Sciatic nerve (tissue), 2 donors: ENCODE data around the gene ZNF674. TPM values are rescaled to one million over a fixed set of nuclear protein-coding genes. Genes with fewer than 3 reads are reported as not detected.
"Not testable (repeated sequence)": the region's sequence is repeated elsewhere in the genome, so short reads cannot be mapped to it uniquely, and the experiment has no call there.

Experiments
- ATAC-seq: fragments of 200-7000 bp; cut with Tn5 transposase; one replicate; pipeline ENCODE4 v1.9.1; 2020; ENCODE audit warnings: mild to moderate bottlenecking, moderate library complexity
- DNase-seq: peaks from one replicate; pipeline ENCODE4 v3.0.0-alpha.2; 2020; ENCODE audit warnings: low spot score
- intact Hi-C: fragments of 100-400 bp; cut with DNase I; formaldehyde crosslinking; loops from one replicate; pipeline ENCODE4 v1.14.2; 2022
- total RNA-seq: library from RNA; stranded (reverse); fragmentation: NEBNext Ultra II Directional; extraction: Animal tissue kit (Norgen Biotek cat#: 25700); gene quantifications from one replicate; pipeline ENCODE4 v1.2.1, GENCODE V29; 2021
- donor health status: DM: no; HTN: no; CAD: no.
- donor health status: DM: no; HTN: no; CAD: no.

The ZNF674 gene
- total RNA-seq, 1 donor from 2014 or later = 6.6 TPM

DNA sequence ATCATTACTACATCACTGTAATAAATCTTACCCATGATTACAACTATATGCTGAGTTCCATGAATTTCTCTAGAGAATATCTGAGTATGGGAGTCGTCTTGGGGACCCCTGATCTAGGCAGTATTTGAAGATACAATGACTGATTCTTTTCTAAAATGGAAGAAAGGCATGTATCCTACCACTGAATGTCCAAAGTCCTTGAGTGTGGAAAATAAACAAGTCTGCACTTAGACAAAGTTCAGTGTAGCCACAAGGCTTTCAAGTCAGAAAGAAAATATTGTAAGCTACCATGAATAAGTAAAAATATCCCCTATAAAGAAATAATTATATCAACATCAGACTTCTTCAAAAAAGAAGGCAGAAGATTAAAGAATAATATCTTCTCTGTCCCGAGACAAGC is 42.4 kb downstream of the ZNF674 start:
- intact Hi-C loops = no loop called here
- ATAC-seq (no peak), DNase-seq (no peak)

DNA sequence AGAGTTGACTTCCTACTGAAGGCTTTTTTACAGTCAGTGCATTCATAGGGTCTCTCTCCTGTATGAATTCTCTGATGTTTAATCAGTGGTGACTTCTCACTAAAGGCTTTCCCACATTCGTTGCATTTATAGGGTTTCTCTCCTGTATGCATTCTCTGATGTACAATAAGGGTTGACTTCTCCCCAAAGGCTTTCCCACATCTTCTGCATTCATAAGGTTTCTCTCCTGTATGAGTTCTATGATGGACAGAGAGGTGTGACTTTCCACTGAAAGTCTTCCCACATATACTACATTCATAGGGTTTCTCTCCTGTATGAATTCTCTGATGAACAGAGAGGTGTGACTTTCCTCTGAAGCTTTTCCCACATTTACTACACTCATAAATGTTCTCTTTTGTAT is 45.2 kb downstream of the ZNF674 start:
- DNase-seq (no peak), ATAC-seq (no peak)
- intact Hi-C loops = no loop called here

DNA sequence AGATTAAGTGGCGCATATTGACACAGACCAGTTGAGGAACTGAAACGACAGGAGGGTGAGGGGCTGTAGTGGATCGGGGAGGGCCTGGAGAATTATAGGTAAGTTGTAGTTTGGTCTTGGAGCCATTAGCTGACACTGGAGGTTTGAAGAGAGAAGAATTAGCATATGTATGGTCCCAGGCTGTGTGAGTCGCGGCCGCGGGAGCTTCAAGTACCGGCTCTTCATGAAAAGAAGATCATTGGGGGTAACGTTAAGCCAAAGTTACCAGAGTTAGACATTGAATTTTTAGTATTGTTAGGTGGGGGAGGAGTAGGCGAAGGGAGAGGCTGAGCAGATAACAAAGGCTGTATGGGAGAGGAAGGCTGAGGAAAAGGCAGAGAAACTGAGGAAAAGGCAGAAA is 56.5 kb downstream of the ZNF674 start:
- ATAC-seq (no peak), DNase-seq (no peak)
- intact Hi-C loops = no loop called here

DNA sequence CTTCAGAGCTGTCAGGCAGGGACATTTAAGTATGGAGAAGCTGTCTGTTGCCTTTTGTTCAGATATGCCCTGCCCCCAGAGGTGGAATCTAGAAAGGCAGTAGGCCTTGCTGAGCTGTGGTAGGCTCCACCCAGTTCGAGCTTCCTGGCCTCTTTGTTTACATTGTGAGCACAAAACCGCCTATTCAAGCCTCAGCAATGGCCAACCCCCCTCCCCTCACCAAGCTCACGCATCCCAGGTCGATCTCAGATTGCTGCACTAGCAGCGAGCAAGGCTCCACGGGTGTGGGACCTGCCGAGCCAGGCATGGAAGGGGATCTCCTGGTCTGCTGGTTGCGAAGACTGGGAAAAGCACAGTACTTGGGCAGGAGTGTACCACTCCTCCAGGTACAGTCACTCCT is 59.3 kb downstream of the ZNF674 start:
- ATAC-seq = no peak
- DNase-seq = no peak
- intact Hi-C loops = no loop called here

DNA sequence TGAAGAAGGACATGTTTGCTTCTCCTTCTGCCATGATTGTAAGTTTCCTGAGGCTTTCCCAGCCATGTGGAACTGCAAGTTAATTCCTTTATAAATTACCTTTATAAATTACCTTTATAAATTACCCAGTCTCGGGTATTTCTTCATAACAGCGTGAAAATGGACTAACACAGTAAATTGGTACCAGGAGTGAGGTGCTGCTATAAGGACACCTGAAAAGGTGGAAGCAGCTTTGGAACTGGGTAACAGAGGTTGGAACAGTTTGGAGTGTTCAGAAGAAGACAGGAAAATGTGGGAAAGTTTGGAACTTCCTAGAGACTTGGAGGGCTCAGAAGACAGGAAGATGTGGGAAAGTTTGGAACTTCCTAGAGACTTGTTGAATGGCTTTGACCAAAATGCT is 66.6 kb downstream of the ZNF674 start:
- ATAC-seq, intact Hi-C loops, DNase-seq: not testable (repeated sequence)

DNA sequence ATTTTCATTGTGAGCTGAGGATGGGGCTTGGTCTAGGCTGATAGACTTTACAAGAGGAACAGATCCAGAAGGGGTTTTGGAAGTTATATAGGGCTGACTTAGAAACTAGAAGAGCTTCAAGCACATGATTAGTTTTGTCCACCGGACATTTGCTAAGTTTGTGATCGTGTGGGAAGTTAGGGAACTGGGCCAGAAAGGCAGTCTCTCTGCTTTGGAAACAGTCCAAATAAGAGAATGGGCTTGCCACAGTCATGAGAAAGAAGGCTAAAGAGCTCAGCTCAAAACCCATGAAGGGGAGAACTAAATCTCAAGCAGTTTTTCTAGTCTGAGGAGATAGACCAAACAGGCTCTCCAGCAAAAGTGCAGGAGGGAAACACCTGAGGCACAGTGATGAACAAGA is 67.8 kb downstream of the ZNF674 start:
- DNase-seq = no peak
- intact Hi-C loops = no loop called here
- ATAC-seq = no peak

DNA sequence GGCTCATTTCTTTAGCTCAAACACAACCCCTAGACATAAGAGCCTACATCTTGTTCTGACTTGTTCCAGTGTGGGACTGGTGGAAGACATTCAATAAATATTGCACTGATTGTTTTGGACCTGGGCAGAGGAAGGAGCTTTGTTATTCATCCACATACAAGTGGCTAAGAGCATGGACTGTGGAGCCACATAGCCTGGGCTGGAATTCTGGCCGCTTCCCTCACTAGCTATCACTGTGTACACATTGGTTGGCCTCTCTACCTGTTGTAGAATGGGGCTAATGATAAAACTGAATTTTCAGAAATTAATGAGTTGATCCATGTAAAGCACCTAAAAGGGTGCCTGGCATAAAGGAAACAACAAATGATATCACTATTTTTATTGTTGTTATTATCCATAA is 80.0 kb downstream of the ZNF674 start:
- intact Hi-C loops = no loop called here
- no peak for DNase-seq
- ATAC-seq = no peak

DNA sequence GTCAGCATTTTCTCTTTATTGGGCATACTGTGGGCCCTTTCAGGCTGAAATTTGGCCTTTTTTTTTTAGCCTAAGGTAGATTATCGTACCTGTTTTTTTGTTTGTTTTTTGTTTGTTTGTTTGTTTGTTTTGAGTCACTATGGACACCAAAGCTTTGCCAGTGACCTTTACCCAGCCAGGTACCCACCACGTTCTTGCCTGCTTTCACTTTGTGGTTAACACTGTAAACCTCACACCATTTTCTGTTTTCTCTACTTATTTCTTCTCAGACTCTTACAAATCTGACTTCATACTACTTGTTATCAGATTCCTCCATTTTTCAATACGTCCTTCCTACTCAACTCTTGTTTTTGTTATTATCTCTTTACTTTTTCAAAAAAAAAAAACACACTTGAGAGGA is 81.5 kb downstream of the ZNF674 start:
- ATAC-seq (no peak), DNase-seq (no peak)
- intact Hi-C loops = no loop called here

DNA sequence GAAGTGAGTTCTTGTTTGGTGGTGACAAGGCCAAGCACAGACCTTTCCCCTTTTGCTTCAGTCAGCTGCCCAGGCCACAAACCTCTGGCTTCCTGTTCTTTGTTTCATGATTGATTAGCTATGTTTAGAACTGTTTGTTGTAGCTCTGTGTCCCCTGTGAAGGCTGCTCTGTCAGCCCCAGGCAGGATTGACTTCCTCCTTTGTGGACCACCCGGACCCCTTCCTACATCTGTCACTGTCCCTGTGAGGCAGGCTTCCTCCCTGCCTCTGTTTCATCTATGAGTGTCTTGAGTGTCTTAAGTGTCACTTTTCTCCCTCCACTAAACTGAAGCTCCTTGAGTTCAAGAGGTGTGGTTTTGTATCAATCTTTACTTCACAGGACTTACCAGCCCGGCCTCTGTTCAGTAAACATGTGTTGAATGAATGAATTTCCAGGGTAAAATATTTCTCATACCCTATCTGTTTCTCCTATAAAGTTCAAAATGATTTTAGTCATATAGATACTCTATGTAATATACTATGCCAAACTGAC is 83.5 kb downstream of the ZNF674 start:
- DNase-seq (no peak), ATAC-seq (no peak)
- intact Hi-C loops = no loop called here

DNA sequence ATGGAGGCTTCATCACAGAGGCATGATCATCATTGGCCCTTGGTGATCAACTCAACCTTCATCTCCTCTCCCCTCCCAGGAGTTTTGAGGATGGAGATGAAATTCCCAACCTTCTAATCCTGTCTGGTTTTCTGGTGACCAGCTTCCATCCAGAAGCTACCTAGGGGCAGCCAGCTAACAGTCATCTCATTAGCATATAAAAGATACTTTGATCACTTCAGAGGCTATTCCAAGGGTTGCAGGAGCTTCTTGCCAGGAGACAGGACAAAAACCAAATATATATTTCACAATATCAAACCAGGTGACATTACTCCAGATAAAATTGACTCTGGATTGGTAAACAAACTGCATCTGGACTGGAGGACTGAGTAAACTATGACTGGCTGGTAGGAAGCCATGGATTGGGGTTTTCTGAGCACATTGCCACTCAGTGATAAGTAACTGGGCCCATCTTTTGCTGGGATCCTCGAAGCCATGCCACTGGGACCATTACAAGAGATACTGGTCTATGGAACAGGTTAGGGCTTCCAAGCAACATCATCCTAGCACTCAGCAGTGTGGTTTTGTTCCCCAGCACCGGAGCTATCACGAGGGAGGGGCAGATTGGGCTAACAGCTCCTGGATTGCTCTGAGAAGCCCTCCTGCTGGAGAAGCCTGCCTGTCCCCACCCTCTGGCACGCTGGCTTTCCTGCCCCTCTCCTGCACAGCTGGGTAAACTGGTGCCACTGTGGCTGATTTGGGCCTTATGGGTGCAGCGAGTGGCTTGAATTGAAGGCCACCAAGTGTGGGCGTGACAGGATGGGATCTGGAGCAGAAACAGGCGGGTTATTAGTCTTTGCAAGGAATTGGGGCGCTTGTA is 84.2 kb downstream of the ZNF674 start:
- ATAC-seq, intact Hi-C loops, DNase-seq: not testable (repeated sequence)

DNA sequence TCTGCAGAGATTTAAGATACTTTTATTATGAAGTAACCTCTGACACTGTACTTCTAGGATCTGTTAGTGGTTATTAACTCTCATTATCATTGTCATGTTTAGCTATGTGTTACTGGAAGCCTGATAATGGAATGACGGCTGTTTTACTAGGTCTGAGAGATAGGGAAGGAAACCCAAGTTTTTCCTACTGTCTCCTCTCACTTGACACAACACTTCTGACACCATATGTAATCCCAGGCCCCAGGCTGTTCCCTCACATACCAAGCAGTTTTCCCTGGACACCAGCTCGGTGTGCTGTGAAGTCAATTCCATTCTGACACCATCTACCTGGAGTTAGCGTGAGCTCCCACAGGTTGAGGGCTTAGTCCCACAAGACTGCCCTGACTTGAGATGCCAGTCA is 85.6 kb downstream of the ZNF674 start:
- intact Hi-C loops = no loop called here
- DNase-seq (no peak), ATAC-seq (no peak)

DNA sequence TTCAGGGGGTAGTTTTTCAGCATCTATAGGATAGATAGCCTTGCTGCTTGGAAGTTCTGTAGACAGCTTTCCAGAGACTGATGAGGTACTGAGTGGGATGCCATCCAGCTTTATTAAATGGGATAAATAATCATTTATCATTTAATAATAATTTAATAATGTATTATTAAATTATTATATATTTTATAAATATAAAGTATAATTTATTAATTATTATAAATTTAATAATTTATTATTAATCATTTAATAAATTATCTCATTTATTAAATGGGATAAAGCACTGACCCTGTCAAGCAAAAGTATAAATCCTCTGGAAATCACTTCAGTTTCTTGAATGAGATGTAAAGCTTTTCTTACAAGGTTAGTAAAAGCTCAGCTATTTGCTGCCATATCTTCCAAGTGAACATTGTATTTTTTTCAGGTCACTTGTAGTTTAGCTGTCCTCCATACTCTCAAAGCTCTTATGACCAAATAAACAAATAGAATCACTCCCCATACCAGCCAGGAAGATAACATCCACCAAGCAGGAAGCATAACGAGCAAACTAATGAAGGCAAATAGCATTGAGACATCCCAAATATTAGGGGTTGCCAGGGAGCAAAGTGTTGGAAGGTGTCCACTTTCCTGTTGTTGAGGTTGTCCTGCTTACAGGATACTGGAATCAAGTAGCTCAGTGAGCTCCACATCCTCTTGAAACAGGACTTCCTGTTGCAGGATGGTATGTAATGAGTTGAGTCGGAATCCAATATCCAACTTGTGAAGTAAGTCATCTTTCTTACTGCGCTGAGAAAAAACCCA is 88.9 kb downstream of the ZNF674 start:
- no peak for DNase-seq
- intact Hi-C loops = no loop called here
- ATAC-seq = no peak

Other genes with a start within 250 kb of the ZNF674 start
- gene CHST7, start 28.3 kb upstream of the ZNF674 start, total RNA-seq = 7.0 TPM
- 6.5 TPM for gene SLC9A7, start 213.7 kb upstream of the ZNF674 start, total RNA-seq